ENCODE measurements around the gene CD101.

DNA sequence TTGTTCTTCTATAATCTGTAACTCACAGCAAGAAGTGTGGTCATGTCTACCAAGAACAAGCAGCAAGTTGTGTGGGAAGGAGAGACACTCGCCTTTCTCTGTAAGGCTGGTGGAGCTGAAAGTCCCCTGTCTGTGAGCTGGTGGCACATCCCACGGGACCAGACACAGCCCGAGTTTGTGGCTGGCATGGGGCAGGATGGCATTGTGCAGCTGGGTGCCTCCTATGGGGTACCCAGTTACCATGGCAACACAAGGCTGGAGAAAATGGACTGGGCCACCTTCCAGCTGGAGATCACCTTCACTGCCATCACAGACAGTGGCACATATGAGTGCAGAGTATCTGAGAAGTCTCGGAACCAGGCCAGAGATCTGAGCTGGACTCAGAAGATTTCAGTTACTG, 15.5 kb downstream of the CD101 start:
- TF ChIP-seq, protein P1, sequence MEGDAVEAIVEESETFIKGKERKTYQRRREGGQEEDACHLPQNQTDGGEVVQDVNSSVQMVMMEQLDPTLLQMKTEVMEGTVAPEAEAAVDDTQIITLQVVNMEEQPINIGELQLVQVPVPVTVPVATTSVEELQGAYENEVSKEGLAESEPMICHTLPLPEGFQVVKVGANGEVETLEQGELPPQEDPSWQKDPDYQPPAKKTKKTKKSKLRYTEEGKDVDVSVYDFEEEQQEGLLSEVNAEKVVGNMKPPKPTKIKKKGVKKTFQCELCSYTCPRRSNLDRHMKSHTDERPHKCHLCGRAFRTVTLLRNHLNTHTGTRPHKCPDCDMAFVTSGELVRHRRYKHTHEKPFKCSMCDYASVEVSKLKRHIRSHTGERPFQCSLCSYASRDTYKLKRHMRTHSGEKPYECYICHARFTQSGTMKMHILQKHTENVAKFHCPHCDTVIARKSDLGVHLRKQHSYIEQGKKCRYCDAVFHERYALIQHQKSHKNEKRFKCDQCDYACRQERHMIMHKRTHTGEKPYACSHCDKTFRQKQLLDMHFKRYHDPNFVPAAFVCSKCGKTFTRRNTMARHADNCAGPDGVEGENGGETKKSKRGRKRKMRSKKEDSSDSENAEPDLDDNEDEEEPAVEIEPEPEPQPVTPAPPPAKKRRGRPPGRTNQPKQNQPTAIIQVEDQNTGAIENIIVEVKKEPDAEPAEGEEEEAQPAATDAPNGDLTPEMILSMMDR (IDR thresholded peaks at IDR 0.05; ENCODE audit: low read depth, low read length, poor library complexity, severe bottlenecking), result no peak
- no peak for TF ChIP-seq EZH2phosphoT487 (IDR thresholded peaks at IDR 0.05; ENCODE audit: borderline replicate concordance, low read length)

All from DOHH2 (cell line).